SKM-1 treated with dmso at 0.1 percent for 144 hours (cell line): ENCODE measurements around the gene GALNT15.

Experiments
- DNase-seq: peaks from one replicate; lab custom pipeline; 2025; ENCODE audit not compliant: unreplicated experiment; lab: John Stamatoyannopoulos, UW

Gene GALNT15

DNA sequence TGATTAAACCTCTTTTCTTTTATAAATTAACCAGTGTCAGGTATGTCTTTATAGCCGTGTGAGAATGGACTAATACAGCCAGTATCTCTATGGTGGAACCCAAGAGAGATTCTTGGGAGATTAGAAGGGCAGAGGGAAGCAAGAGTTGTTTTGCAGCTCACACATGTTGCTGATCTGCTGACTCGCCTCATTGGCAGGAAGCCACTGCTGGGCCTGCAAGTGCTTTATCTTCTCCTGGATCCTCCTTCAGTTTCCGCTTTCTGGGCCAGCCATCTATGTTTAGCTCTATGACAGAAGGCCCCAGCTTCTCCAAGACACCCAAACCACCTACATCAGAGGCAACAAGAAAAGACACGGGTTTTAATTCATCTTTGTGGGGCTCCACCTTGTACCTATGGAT, 23.4 kb upstream of the GALNT15 start:
- DNase-seq = peak; percentile 69

DNA sequence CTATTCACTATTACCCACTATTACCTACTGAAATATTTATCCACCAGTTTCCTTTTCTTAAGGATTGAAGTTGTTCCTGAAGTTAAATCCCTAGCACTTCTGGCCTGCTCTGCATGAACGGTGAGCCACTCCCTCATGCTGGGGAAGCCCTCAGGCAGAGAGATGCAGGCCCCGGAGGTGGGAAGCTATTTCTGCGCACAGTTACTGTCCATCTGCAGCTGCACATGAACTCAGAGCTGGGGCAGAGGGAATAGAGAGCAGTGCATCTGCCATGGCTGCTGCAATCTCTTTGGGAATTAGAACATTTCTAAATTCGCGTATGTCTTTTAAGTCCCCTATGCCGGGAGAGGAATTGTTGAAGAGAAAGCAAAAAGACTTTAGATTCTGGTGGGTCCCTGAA, 6.3 kb upstream of the GALNT15 start:
- no peak for DNase-seq

DNA sequence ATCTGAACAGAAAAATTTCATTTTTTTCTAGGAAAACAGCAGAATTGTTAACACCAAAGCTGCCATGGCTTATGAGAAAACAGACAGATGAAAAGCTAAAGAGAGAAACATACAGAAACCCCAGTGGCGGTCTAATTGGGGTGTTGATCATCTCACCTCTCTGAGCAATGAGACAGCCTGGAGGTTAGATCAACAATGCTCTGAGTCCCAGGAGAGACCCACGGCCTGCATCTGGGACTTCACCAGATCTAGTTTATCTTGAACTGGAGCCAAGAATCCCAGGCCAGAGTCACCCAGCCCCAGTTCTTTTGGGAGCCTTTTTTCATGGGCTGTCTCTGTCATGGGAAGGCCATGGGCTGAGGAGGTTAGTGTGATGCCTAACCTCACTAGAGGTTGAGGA, 3.5 kb upstream of the GALNT15 start:
- DNase-seq = no peak

DNA sequence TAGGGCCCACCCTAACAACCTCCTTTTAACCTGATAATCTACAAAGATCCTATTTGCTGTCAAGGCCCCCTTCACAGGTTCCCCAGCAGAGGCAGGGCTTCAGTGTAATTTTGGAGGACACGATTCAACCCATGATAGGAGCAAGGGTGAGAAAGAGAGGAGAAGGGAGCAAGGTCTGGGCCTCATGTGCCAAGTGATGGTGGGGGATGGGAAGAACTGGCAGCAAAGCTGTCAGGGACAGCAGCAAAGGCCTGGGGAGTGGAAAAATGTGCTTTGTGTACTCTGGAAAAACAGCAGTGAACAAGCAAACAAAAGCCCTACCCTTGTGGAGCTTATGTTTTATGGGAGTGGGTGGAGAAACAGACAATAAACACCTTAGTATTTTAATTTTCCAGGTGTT, 2.7 kb upstream of the GALNT15 start:
- no peak for DNase-seq

DNA sequence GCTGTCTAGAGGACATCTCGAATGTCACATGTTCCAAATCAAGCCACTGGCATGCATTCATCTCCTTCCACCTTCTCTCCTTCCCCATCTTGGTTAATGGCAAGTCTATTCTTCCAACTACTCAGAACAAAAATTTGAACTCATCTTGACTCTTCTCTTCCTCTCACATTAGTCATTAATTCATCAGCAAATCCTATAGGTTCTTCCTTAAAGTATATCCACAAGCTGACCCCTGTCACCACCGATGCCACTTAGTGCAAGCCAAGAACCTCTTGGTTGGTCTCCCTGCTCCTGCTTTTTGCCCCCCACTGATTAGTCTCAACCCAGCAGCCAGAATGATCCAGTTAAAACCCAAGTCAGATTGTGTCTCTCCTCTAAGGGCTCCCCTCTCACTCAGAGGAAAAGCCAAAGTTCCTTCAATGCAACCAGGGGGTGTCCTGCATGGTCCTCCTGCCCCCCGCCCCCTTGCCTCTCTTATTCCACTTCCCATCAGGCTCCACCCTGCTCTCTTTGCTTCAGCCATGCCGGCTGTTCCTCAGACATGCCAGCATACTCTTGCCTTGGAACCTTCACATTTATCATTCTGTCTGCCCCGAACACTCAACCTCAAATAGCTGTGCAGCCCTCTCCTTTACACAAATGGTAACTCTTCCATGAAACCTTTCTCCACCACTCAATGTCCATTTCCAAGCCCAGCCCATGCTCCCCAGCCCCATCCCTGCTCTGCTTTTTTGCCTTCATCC, 1.0 kb upstream of the GALNT15 start:
- no peak for DNase-seq

DNA sequence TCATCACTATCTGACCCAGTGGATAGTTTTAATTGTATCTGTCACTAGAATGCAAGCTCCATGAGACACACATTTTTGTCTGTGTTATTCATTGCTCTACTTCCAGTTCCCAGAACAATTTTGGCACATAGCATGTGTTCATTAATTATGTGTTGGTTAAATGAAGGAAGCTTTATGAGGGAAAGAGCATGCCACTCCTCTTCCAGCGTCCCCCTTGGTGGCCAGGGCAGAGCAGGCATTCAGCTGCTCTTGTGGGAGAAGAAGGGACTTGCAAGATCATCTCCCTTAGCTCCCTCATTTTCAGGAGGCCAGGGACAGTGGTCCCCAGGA, 489 bp upstream of the GALNT15 start:
- no peak for DNase-seq

DNA sequence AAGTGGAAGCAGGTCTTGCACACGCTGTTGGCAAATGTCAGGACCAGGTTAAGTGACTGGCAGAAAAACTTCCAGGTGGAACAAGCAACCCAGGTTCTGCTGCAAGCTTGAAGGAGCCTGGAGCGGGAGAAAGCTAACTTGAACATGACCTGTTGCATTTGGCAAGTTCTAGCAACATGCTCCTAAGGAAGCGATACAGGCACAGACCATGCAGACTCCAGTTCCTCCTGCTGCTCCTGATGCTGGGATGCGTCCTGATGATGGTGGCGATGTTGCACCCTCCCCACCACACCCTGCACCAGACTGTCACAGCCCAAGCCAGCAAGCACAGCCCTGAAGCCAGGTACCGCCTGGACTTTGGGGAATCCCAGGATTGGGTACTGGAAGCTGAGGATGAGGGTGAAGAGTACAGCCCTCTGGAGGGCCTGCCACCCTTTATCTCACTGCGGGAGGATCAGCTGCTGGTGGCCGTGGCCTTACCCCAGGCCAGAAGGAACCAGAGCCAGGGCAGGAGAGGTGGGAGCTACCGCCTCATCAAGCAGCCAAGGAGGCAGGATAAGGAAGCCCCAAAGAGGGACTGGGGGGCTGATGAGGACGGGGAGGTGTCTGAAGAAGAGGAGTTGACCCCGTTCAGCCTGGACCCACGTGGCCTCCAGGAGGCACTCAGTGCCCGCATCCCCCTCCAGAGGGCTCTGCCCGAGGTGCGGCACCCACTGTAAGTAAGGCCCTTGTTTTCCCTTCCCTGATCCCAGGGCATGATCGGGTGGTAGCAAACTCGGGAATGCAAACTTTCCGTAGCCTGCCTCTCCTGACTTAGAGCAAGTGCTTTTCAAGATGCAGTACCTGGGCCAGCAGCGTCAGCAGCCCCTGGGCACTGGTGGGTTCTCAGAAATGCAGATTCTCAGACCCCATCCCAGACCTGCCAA, 759 bp downstream of the GALNT15 start:
- DNase-seq = no peak

DNA sequence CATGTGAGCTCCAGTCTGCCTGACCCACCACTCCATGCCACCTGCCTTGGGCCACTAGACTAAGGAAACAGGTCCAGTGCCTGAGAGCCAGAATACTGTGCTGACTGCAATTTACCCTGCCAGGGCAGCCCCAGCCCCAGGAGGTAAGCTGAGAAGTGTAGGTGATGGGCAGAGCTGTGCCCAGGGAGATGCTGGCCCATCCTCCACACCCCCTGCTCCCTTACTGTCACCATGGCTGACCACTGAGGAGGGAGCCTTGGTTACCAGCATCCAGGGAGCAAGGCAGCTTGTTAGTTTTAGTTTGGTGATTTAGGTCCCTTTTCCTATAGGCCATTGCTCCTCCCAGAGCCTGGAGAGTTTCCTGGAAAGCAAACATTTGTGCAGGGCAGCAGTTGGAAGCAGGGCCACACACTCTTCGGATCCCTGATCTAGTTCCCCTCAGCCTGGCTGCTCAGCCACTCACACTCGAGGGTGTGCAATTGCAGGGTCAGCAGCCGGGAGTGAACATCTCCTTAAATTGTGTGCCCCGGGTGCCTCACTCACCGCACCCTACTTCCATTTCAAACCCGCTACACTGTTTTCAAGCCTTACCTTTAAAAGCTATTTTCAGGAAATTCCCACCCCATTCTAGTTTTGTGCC, 2.0 kb downstream of the GALNT15 start:
- no peak for DNase-seq

DNA sequence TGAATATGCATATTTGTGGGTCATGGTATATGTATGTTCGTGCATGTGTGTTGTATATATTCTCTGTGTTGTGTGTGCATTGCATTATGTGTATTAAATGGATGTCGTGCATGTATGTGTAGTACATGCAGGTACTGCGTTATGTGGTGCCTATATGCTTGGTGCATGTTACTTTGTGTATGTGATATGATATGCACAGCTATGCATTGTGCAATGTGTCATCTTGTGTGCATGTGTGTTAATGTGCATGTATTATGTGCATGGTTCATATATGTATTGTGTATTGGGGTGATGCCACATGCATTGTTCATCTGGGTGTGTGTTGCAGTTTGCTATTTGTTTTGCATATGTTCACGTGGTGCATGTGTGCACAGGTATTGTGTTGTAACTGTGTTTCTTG, 2.9 kb downstream of the GALNT15 start:
- DNase-seq = no peak

DNA sequence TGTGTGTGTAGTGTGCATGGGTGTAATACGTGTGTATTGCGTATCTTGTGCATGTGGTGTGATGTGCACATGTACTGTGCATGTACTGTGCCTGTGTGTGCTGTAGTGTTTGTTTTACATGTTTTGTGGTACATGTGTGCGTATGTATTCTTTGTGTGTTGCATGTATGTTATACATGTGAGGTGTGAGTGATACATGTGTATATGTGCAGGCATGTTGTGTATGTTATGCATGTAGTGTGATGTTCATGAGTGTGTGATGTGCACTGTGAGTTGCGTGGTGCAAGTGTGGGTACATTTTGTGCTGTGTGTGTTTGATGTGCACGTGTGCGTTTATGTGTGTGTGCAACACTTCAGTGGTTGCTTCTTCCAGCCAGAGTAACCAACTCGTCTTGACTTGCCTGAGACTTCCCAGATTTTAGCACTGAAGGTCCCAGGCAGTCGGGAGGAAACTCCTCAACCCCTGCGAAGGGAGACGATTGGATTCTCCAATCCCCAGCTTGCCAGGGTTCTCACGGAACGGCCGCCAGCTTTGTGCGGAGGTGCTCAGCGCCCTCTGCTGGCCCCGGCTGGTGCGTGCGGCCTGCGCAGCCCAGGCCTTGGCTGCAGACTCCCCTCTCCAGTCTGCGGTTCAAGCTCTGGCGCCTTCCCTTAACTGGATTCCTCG, 3.6 kb downstream of the GALNT15 start:
- no peak for DNase-seq

DNA sequence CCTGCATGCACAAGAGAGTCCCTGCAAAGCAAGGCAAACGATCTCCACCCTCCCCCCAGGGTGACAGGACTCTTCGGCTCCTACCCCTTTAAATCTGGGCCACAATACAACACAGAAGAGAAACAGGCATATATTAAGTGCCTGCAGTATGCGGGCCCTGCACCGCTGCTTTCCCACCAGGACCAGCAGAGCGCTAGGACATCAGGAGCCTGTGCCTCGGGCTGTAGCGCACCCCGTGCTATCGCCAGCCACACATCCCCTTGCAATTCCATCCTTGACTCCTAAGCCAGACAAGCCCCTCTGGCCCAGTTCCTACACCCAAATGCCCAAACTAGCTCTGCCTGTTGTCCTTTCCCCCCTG, 4.1 kb downstream of the GALNT15 start:
- DNase-seq = no peak

DNA sequence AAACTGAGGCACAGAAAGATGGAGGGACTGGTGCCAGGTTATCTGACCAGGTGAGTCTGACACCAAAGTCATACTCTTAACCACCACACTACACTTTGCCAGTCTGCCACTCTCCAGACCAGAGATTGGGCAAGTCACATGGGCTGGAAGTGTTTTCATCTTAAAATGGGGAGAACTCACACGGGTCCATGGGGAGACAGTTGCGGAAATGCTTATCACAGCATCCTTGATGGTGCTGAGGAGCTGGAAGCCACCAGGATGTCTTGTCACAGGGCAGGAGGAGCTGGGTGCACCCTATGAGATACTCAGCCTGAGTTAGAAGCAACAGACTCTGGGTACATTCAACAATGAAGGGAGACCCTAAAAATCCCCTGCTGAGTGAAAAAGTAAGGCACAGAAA, 4.8 kb downstream of the GALNT15 start:
- DNase-seq = no peak

DNA sequence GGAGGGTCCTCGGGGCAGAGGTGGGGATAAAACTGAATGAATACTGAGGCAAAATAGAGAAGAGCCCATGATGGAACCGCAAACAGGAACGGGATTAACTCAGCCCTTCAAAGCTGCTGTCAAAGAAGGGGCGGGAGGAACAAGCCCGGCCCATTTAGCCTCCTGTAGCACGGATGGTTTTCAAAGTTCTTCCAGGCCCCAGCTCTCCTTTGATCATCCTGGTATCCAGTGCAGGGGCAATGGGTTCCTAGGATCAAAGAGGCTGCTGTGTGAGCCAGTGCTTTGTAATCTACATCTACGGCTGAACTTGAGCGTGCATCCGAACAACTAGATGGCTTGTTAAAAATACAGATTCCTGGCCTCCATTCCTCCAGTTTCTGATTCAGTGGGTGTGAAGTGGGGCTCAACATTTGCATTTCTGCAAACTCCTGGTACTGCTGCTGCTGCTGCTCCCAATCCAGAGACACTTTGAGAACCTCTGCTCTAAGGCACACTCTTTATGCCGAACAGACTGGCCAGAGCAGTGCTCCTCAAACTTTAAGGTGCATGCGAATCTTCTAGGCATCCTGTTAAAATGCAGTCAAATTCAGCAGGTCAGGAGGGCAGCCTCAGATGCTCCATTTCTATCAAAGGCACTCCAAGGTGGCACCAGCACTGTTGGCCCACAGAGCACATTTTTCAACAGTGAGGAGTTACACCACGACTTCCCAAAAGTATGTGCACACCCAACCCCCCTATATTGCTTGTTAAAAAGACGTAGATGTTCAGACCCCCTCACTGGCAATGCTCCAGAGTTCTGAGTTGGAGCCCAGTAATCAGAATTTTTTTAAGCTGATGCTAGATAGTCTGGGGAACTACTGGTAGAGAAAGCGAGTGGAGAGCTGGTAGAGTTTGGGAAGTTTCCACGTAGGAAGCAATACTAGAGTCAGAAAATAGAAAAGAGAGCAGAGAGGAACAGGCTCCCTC, 5.6 kb downstream of the GALNT15 start:
- no peak for DNase-seq

DNA sequence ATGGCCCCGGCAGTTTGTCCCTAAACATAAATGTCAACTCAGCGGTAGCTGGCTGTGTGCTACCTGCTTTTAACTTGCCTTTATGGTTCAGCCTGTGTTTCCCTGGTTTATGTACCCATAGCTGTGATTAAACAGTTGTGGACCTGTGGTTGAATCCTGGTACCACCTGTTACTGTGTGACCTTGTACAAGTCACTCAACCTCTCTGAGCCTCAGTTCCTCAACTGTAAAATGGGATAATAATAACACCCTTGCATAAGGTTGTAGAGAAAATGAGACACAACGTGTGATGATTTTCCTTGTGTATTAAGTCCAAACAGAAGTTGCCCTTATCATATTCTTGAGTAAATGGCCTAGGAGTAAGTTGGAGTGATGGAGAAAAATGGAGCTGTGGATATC, 6.3 kb downstream of the GALNT15 start:
- no peak for DNase-seq

DNA sequence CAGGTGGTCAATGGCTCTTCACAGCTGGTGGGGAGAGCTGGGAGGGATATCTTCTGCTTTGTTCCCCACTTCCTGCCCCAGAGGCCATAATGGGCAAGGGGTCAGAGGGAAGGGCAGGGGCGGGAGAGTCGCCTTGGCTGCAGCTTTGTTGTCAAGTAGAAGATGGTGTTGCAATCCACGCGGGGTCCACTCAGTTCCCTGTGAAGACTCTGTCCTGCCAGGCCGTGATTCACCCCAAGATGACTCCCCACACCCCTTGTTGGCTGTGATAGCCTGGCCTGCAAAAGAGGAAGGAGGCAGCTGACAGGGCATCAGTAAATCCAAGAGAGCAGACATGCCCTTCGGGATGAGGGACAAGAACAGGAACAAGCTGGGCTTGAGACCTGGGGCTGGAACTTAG, 6.9 kb downstream of the GALNT15 start:
- peak; percentile 76 for DNase-seq

DNA sequence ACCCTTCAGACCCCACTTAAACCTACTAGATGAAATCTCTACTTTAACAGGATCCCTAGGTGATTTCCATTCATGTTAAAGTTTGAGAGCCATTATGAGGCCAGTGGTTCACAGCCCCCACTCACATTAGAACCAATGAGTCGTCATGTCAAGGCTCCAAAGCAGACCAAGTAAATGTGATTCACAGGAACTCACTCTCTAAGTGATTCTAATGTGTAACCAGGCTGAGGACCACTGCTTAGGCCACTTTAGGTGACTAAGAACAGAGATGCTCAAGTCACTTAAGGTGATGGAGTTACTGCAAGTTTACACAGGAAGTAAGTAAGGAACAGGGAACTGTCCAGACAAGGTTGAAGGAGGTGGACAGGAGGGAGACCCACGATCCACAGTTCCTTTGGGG, 7.7 kb downstream of the GALNT15 start:
- DNase-seq = no peak

DNA sequence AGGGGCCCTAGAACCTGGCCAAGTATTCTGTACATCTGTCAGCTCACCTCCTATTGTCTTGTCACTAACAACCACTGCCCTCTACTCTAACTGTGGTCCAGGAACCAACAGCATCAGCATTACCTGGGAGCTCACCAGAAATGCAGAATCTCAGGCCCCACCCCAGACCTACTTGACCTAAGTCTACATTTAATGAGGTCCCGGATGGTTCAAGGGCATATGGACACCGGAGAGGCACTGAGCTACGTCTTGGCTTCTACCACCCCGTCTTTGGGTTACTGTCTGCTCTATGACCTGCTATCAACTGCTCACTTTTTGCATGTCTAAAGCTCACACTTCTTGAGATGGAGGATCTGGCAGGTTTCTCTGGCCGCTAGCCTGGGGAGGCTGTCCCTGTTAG, 8.1 kb downstream of the GALNT15 start:
- no peak for DNase-seq

DNA sequence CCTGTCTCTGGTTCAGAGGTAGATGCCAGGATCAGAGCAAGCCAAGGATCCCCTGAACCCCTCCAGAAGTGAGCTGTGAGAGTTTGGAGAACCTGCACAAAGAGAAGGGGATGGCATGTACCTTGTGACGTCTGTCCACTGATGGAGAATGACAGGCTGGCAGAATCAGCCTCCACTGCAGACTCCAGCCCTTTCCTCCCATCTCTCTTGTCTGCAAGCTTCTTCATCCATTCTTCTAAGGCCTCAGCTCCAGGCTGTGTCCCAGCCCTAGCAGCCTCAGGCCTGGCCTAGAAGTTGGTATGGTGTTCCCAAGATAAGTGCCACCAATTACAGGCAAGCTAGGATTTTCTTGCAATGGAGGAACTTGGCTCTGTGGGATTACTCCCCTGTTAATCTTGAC, 8.6 kb downstream of the GALNT15 start:
- DNase-seq = no peak

DNA sequence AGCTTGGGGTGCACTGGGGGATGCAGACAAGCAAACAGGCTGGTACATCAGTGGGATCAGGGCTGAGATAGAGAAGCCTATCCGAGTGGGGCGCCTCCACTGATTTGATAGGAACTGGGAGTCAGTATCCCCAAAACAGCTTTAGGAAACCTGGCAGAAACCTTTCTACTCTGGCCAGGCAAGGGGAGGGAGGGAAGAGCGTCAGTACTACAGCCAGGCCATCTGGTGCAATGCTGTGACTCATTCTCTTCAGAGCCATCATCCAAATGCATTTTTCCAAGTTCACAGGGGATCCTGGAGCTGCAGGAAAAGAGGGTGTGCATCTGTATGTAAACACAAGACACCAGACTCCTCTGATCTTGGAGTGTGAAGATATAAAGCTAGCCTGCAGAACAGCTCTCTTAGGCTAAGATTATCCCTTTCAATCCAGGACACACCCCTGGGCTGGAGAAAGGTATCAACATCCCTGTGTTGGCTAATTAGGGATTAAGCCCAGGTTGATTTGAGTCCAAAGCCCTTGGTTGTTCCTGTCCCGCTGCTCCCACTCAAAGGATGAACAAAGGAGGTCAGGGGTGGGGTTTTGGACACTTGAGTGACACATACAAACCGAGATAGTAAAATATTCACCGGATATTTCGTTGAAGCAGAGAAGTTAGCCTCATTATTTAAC, 9.3 kb downstream of the GALNT15 start:
- no peak for DNase-seq

DNA sequence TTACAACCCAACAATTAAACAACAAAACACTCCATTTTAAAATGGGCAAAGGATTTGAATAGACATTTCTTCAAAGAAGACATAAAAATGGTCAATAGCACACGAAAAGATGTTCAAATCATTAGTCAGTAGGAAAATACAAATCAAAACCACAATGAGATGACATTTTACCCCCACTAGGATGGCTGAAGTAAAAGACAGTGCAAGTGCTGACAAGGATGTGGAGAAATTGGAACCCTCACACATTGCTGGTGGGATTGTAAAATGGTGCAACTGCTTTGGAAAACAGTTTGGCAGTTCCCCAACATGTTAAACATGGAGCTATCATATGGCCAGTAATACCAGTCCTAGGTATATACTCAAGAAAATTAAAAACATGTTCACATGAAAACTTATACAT, 11.6 kb downstream of the GALNT15 start:
- DNase-seq = no peak
